Nephron progenitor cell (in vitro differentiated cells): ENCODE data around the gene CREBBP.

Experiments used
- DNase-seq: peaks from one replicate; pipeline ENCODE4 v3.0.0; 2021
- H3K27ac Mint-ChIP-seq: 2 replicates; pipeline ENCODE4 v1.8.0; 2021; ENCODE audit warnings: mild to moderate bottlenecking, moderate library complexity, mixed read lengths
- H3K27me3 Mint-ChIP-seq: 2 replicates; pipeline ENCODE4 v1.8.0; 2021; ENCODE audit warnings: mild to moderate bottlenecking, low read depth, mixed read lengths; ENCODE audit not compliant: poor library complexity
- H3K36me3 Mint-ChIP-seq: 2 replicates; pipeline ENCODE4 v1.8.0; 2021; ENCODE audit warnings: low read depth, mixed read lengths
- H3K4me1 Mint-ChIP-seq: 2 replicates; pipeline ENCODE4 v1.8.0; 2021; ENCODE audit warnings: mixed read lengths
- H3K4me3 Mint-ChIP-seq: 2 replicates; pipeline ENCODE4 v1.8.0; 2021; ENCODE audit warnings: mild to moderate bottlenecking, moderate library complexity, mixed read lengths
- H3K9me3 Mint-ChIP-seq: 2 replicates; pipeline ENCODE4 v1.8.0; 2021; ENCODE audit warnings: mild to moderate bottlenecking, moderate library complexity, mixed read lengths
- TF ChIP-seq, protein P1 (sequence below): fragments of 200-600 bp; sonication (generic); IDR thresholded peaks from 2 replicates; pipeline ENCODE4 v1.5.0; 2021; ENCODE audit warnings: antibody characterized with exemption

Gene CREBBP

DNA sequence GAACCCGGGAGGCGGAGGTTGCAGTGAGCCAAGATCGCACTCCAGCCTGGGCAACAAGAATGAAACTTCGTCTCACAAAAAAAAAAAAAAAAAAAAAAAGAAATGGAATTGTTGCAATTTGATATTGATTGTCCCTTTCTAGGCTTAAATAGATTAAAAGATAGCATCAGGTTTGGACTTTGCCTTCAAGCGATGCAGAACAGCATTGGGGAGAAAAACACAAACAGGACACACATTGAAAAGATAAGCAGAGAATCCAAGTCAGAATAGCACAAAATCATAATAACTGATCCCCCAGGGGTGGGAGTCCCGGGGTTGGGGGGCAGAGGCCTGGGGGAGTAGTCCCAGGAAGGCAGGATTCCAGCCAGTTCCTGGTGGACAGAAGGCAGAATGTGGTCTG is 3.9 kb upstream of the CREBBP start:
- Mint-ChIP-seq H3K4me1 (peaks cover 15% of the 10 kb centered on the region), H3K4me3 (no peak overlapping the region), H3K9me3 (peaks cover 13% of the 10 kb centered on the region), H3K27me3 (peaks cover 14% of the 10 kb centered on the region), H3K27ac (no peak overlapping the region), H3K36me3 (no peaks in the 10 kb centered on the region)
- DNase-seq: no peak
- TF ChIP-seq, protein P1, sequence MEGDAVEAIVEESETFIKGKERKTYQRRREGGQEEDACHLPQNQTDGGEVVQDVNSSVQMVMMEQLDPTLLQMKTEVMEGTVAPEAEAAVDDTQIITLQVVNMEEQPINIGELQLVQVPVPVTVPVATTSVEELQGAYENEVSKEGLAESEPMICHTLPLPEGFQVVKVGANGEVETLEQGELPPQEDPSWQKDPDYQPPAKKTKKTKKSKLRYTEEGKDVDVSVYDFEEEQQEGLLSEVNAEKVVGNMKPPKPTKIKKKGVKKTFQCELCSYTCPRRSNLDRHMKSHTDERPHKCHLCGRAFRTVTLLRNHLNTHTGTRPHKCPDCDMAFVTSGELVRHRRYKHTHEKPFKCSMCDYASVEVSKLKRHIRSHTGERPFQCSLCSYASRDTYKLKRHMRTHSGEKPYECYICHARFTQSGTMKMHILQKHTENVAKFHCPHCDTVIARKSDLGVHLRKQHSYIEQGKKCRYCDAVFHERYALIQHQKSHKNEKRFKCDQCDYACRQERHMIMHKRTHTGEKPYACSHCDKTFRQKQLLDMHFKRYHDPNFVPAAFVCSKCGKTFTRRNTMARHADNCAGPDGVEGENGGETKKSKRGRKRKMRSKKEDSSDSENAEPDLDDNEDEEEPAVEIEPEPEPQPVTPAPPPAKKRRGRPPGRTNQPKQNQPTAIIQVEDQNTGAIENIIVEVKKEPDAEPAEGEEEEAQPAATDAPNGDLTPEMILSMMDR: no peak

DNA sequence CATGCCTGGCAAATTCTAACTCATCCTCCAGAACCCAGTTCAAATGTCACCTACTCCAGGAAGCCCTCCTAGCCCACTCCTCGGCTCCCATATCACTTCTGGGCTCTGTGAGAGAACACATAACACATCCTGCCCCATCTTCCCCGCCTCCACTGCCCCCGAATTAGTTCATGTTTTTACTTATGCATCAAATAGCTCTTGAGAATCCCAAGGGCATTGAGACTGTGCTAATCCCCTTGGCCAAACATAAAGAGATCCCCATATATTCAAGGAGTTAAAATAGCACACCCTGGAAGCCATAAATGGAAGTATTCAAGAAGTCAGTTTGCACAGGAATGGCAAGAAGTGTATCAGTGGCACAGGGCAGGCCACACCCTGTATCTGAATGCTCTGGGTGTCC is 2.0 kb upstream of the CREBBP start:
- Mint-ChIP-seq H3K36me3 (peaks cover 16% of the 10 kb centered on the region), H3K4me1 (peaks cover 32% of the 10 kb centered on the region), H3K4me3 (peak overlapping the region; percentile 75), H3K27me3 (peaks cover 10% of the 10 kb centered on the region), H3K9me3 (peaks cover 9% of the 10 kb centered on the region), H3K27ac (no peak overlapping the region)
- DNase-seq: no peak
- TF ChIP-seq, protein P1: no peak

DNA sequence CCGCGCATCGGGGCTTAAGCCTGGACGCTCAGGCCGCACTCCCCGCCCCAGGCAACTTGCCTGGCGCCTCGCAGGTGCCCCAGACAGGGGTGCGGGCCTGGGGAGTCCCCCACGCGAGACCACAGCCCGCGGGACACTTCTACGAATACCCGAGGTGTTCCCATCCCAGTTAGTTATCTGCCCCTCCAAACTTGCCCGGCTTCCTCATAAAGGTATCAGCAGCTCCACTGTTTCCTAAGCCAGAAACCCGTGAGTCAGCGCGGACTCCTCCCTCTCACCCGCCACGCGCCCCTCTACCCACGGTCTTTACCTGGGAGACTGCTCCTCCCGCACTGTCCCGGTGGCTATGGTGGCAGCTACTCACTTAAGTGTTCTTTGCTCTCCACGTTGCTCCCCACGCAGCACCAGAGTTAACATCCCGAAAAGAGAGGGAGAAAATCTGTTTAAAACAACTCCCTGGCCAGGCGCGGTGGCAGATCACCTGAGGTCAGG is 1.0 kb upstream of the CREBBP start:
- no peak for DNase-seq
- H3K9me3 Mint-ChIP-seq: peaks cover 5% of the 10 kb centered on the region
- H3K27ac Mint-ChIP-seq: no peak overlapping the region
- H3K4me1 Mint-ChIP-seq: peaks cover 42% of the 10 kb centered on the region
- peaks cover 26% of the 10 kb centered on the region for H3K36me3 Mint-ChIP-seq
- TF ChIP-seq, protein P1: no peak
- peaks cover 10% of the 10 kb centered on the region for H3K27me3 Mint-ChIP-seq
- H3K4me3 Mint-ChIP-seq: peak overlapping the region; percentile 75

DNA sequence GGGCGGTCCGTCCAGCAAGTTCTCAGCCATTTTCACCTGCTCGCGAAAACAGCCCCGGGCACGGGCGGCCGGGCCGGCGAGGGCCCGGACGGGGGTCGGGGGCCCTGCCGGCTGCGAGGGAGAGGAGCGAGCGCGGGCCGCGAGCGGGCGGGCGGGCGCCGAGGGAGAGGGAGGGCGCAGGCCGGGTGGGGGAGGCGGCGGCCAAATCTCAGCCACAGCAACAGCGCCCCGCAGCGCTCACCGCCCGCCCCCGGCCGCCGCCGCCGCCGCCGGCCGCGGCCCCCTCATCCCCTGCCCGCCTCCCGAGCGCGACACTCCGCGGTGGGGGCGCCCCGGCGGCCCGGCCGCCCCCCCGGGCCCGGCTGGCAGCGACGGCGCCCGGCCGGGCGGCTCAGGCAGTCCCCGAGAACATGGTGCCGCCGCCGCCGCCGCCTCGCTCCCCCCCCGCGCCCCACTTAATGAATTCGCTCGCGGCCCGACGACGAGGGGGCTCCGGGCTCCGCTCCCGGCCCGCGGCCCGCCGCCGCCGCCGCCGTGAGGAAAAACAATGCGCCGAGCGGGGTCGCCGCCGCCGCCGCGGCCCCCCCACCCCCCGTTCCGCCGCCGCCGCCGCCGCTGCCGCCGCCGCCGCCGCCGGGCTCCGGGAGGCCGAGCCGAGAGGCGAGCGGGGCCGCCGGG is 487 bp downstream of the CREBBP start:
- peak overlapping the region; percentile 98 for H3K4me3 Mint-ChIP-seq
- H3K27me3 Mint-ChIP-seq: peaks cover 10% of the 10 kb centered on the region
- no peak overlapping the region for H3K27ac Mint-ChIP-seq
- TF ChIP-seq, protein P1: no peak
- peak; percentile 77 for DNase-seq
- peaks cover 54% of the 10 kb centered on the region for H3K4me1 Mint-ChIP-seq
- peaks cover 37% of the 10 kb centered on the region for H3K36me3 Mint-ChIP-seq
- H3K9me3 Mint-ChIP-seq: no peaks in the 10 kb centered on the region

DNA sequence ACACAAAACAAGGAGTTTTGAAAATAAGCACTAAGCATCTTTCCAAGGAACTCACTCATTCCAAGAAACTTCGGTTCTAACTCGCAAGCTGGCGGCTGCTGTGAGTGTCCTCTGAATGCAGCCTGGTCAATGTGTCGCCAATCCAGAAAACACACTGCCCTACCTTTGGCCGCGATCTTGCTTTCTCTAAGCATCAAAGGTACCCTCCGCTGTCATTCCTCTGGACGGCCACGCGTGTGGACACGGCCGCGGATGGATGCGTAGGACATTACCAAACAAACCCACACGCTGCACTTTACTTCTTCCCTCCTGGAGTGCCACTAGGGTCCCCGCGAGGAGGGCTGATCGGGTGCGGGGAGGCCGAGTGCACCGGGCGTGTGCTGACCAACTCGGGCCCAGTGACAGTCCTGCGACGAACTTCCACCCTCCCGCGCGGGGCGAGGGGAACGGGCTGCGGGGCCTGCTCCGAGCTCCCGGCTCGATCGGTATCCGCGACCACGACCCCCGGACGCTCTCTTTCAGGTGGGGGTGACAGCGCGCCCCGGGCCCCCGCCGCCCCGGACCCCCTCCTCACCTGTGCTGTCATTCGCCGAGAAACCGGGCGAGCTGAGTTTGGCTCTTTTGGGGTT is 1.1 kb downstream of the CREBBP start:
- TF ChIP-seq, protein P1: no peak
- Mint-ChIP-seq H3K4me3 (peak overlapping the region; percentile 98), H3K36me3 (peaks cover 39% of the 10 kb centered on the region), H3K27me3 (peaks cover 10% of the 10 kb centered on the region), H3K9me3 (no peaks in the 10 kb centered on the region), H3K4me1 (peaks cover 61% of the 10 kb centered on the region), H3K27ac (peak overlapping the region; percentile 81)
- peak; percentile 53 for DNase-seq
